Esophagus squamous epithelium (tissue), 4 donors: ENCODE results near the gene TSC2.

Experiments
- CTCF ChIP-seq, 6 experiments: fragments of 450-650 bp in 4 of 6; fragments of 200-600 bp in 2 of 6; sonication (generic) in 2 of 6; IDR thresholded peaks; one replicate each; pipeline ENCODE4 v1.5.1; 2016 to 2019; ENCODE audit warnings: antibody characterized with exemption in 6 of 6, mild to moderate bottlenecking in 4 of 6, moderate library complexity in 4 of 6
- POLR2A ChIP-seq, 4 donors: fragments of 450-650 bp; IDR thresholded peaks; one replicate each; pipeline ENCODE4 v1.6.1; 2017; ENCODE audit warnings: antibody characterized with exemption in 4 of 4, mild to moderate bottlenecking in 4 of 4, moderate library complexity in 3 of 4

GRCh38 chr16:2040041-2040786 is 7.6 kb upstream of the TSC2 start:
- TF ChIP-seq CTCF (IDR thresholded peaks at IDR 0.05) (no peak), POLR2A (IDR thresholded peaks at IDR 0.05) (no peak)
